Raji (cell line): ENCODE data around the gene SERPINB10.

ENCODE experiments used
- POLR2A ChIP-seq: IDR thresholded peaks from 2 replicates; pipeline ENCODE4 v1.6.1; 2011; ENCODE audit warnings: low read depth, low read length, control low read depth; ENCODE audit not compliant: insufficient read depth

The SERPINB10 gene

GRCh38 chr18:63907664-63908063 lies at the start of gene SERPINB10:
Gene SERPINB10 (plus strand): TSS chr18:63907958. CDS start chr18:63915511, 7,553 bp downstream.
- TF ChIP-seq POLR2A: no peak

- TF ChIP-seq POLR2A: no peak
These were observed 49.3 kb upstream of the SERPINB10 start for GRCh38 chr18:63858456-63858855.

- TF ChIP-seq POLR2A: no peak
These were observed 47.8 kb upstream of the SERPINB10 start for GRCh38 chr18:63859781-63860475.

GRCh38 chr18:63860531-63860930 lies 47.2 kb upstream of the SERPINB10 start:
- TF ChIP-seq POLR2A: no peak

GRCh38 chr18:63867368-63868125 lies 40.2 kb upstream of the SERPINB10 start:
- TF ChIP-seq POLR2A: no peak

GRCh38 chr18:63868546-63868945 lies 39.2 kb upstream of the SERPINB10 start:
- TF ChIP-seq POLR2A: no peak

GRCh38 chr18:63869374-63869773 lies 38.4 kb upstream of the SERPINB10 start:
- TF ChIP-seq POLR2A: no peak

- no peak for TF ChIP-seq POLR2A
These were observed 37.9 kb upstream of the SERPINB10 start for GRCh38 chr18:63869851-63870250.

GRCh38 chr18:63871836-63872235 lies 35.9 kb upstream of the SERPINB10 start:
- no peak for TF ChIP-seq POLR2A

- no peak for TF ChIP-seq POLR2A
These were observed 35.2 kb upstream of the SERPINB10 start for GRCh38 chr18:63872586-63872985.

- TF ChIP-seq POLR2A: no peak
These were observed 29.4 kb upstream of the SERPINB10 start for GRCh38 chr18:63878343-63878742.

- no peak for TF ChIP-seq POLR2A
These were observed 28.8 kb upstream of the SERPINB10 start for GRCh38 chr18:63878925-63879324.

GRCh38 chr18:63879709-63880108 lies 28.0 kb upstream of the SERPINB10 start:
- TF ChIP-seq POLR2A: no peak

GRCh38 chr18:63881851-63882250 lies 25.9 kb upstream of the SERPINB10 start:
- TF ChIP-seq POLR2A: no peak

GRCh38 chr18:63882333-63883141 lies 25.2 kb upstream of the SERPINB10 start:
- no peak for TF ChIP-seq POLR2A

GRCh38 chr18:63883617-63884016 lies 24.1 kb upstream of the SERPINB10 start:
- no peak for TF ChIP-seq POLR2A

- TF ChIP-seq POLR2A: no peak
These were observed 20.3 kb upstream of the SERPINB10 start, which contains the start of gene SERPINB2 for GRCh38 chr18:63887424-63887823. Gene SERPINB2 (plus strand): TSS chr18:63887705. CDS start chr18:63891445, 3,740 bp downstream.
